ENCODE data around the gene SUMO2. TPM values are rescaled to one million over a fixed set of nuclear protein-coding genes. Genes with fewer than 3 reads are reported as not detected.

SUMO2 gene
- total and polyA plus RNA-seq, 2 of the 8 experiments (the other 6 are each of a cell fraction or from before 2014, with no cell fraction given): 184 to 779 TPM

- TF ChIP-seq HDAC2 (IDR thresholded peaks at IDR 0.05; ENCODE audit: borderline replicate concordance in 1 of 2, low read depth in 2 of 2, low read length in 2 of 2): peak in 1 of 2 experiments; percentile 17; a peak in 1 of 4 replicates
- no peak for TF ChIP-seq CBX5 (IDR thresholded peaks at IDR 0.05; ENCODE audit: low read depth, low read length)
- peak; percentile 10; the same call in 1 of the 2 replicates for TF ChIP-seq KDM1A (IDR thresholded peaks at IDR 0.05; ENCODE audit: borderline replicate concordance, low read length)
- TF ChIP-seq RFX5 (IDR thresholded peaks at IDR 0.05; ENCODE audit: borderline replicate concordance, low read depth, low read length): no peak
- TF ChIP-seq POU5F1 (IDR thresholded peaks at IDR 0.05; ENCODE audit: low read depth, low read length): no peak
- TF ChIP-seq POLR2AphosphoS5 (IDR thresholded peaks at IDR 0.05; ENCODE audit: low read depth, low read length): no peak; the same call in 1 of the 2 replicates
- TF ChIP-seq EGR1 (IDR thresholded peaks at IDR 0.05; ENCODE audit: borderline replicate concordance, low read depth, low read length): no peak
- no peak for TF ChIP-seq TBP (IDR thresholded peaks at IDR 0.05; ENCODE audit: low read depth, low read length)
- 0 out of 2 replicates have a peak, but pooled peaks have one; percentile 29 for TF ChIP-seq YY1 (IDR thresholded peaks at IDR 0.05; ENCODE audit: low read depth, low read length)
- TF ChIP-seq CTBP2 (IDR thresholded peaks at IDR 0.05; ENCODE audit: borderline replicate concordance, insufficient read depth, insufficient read length, low read length): no peak
- TF ChIP-seq HDAC6 (IDR thresholded peaks at IDR 0.05; ENCODE audit: low read depth, low read length): no peak
These were observed 29.0 kb downstream of the SUMO2 start (continued) for GRCh38 chr17:75153780-75154194.

All from H1 (cell line).